Measurements from ENCODE around the gene FEN1.

Gene FEN1

GRCh38 chr11:61817471-61818202, 24.9 kb downstream of the FEN1 start:
- H3K36me3 ChIP-seq (ENCODE audit: control insufficient read depth, insufficient read depth, low read length, severe bottlenecking), result peaks cover 13% of the 10 kb centered on the region
- DNase-seq (ENCODE audit: low read depth), result peak; percentile 24
- no peaks in the 10 kb centered on the region for H3K9me3 ChIP-seq (ENCODE audit: control insufficient read depth, low read length)
- peak overlapping the region; percentile 97 for H3K4me3 ChIP-seq (ENCODE audit: low read length)
- no peaks in the 10 kb centered on the region for H3K27me3 ChIP-seq (replicated peaks; ENCODE audit: control insufficient read depth, insufficient read depth, low read length)
- peak overlapping the region; percentile 99 for H3K9ac ChIP-seq (ENCODE audit: low read length)
- peaks cover 45% of the 10 kb centered on the region for H3K4me1 ChIP-seq (ENCODE audit: control insufficient read depth, insufficient read depth, low read length)

GRCh38 chr11:61820174-61820573, 27.5 kb downstream of the FEN1 start:
- H3K36me3 ChIP-seq (ENCODE audit: control insufficient read depth, insufficient read depth, low read length, severe bottlenecking), result no peaks in the 10 kb centered on the region
- DNase-seq (ENCODE audit: low read depth), result peak; percentile 50
- no peaks in the 10 kb centered on the region for H3K27me3 ChIP-seq (replicated peaks; ENCODE audit: control insufficient read depth, insufficient read depth, low read length)
- H3K9ac ChIP-seq (ENCODE audit: low read length), result no peak overlapping the region
- H3K4me1 ChIP-seq (ENCODE audit: control insufficient read depth, insufficient read depth, low read length), result peaks cover 38% of the 10 kb centered on the region
- H3K4me3 ChIP-seq (ENCODE audit: low read length), result no peak overlapping the region
- no peaks in the 10 kb centered on the region for H3K9me3 ChIP-seq (ENCODE audit: control insufficient read depth, low read length)

- Histone ChIP-seq H3K36me3 (ENCODE audit: control insufficient read depth, insufficient read depth, low read length, severe bottlenecking) (peaks cover 3% of the 10 kb centered on the region), H3K9ac (ENCODE audit: low read length) (peak overlapping the region; percentile 98), H3K9me3 (ENCODE audit: control insufficient read depth, low read length) (no peaks in the 10 kb centered on the region), H3K4me1 (ENCODE audit: control insufficient read depth, insufficient read depth, low read length) (peaks cover 35% of the 10 kb centered on the region), H3K4me3 (ENCODE audit: low read length) (peak overlapping the region; percentile 95), H3K27me3 (replicated peaks; ENCODE audit: control insufficient read depth, insufficient read depth, low read length) (no peaks in the 10 kb centered on the region)
- DNase-seq (ENCODE audit: low read depth), result no peak
Observed at GRCh38 chr11:61826930-61827570, 34.3 kb downstream of the FEN1 start.

- peaks cover 10% of the 10 kb centered on the region for H3K36me3 ChIP-seq (ENCODE audit: control insufficient read depth, insufficient read depth, low read length, severe bottlenecking)
- H3K4me3 ChIP-seq (ENCODE audit: low read length), result peak within 1 kb of the TSS; percentile 95
Observed at GRCh38 chr11:61827571-61828378, 35.1 kb downstream of the FEN1 start, which contains the start of gene FADS2. FADS2 (plus strand) TSS chr11:61828300; CDS start chr11:61828391, 91 bp downstream.

DNA sequence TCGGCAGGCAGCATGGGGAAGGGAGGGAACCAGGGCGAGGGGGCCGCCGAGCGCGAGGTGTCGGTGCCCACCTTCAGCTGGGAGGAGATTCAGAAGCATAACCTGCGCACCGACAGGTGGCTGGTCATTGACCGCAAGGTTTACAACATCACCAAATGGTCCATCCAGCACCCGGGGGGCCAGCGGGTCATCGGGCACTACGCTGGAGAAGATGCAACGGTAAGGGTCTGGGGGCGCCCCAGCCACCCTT, 35.6 kb downstream of the FEN1 start:
- H3K27me3 ChIP-seq (replicated peaks; ENCODE audit: control insufficient read depth, insufficient read depth, low read length), result no peaks in the 10 kb centered on the region
- H3K4me1 ChIP-seq (ENCODE audit: control insufficient read depth, insufficient read depth, low read length), result peaks cover 36% of the 10 kb centered on the region
- DNase-seq (ENCODE audit: low read depth), result no peak
- no peaks in the 10 kb centered on the region for H3K9me3 ChIP-seq (ENCODE audit: control insufficient read depth, low read length)
- peak overlapping the region; percentile 95 for H3K4me3 ChIP-seq (ENCODE audit: low read length)
- H3K9ac ChIP-seq (ENCODE audit: low read length), result peak overlapping the region; percentile 98
- peaks cover 13% of the 10 kb centered on the region for H3K36me3 ChIP-seq (ENCODE audit: control insufficient read depth, insufficient read depth, low read length, severe bottlenecking)

More at GRCh38 chr11:61827571-61828378, 35.1 kb downstream of the FEN1 start, which contains the start of gene FADS2:
- Histone ChIP-seq H3K4me1 (ENCODE audit: control insufficient read depth, insufficient read depth, low read length) (peaks cover 36% of the 10 kb centered on the region), H3K9me3 (ENCODE audit: control insufficient read depth, low read length) (no peaks in the 10 kb centered on the region), H3K27me3 (replicated peaks; ENCODE audit: control insufficient read depth, insufficient read depth, low read length) (no peaks in the 10 kb centered on the region), H3K9ac (ENCODE audit: low read length) (peak within 1 kb of the TSS; percentile 98)
- peak; percentile 98 for DNase-seq (ENCODE audit: low read depth)

GRCh38 chr11:61828629-61829407, 36.1 kb downstream of the FEN1 start:
- peak; percentile 77 for DNase-seq (ENCODE audit: low read depth)
- peaks cover 18% of the 10 kb centered on the region for H3K36me3 ChIP-seq (ENCODE audit: control insufficient read depth, insufficient read depth, low read length, severe bottlenecking)
- H3K27me3 ChIP-seq (replicated peaks; ENCODE audit: control insufficient read depth, insufficient read depth, low read length), result no peaks in the 10 kb centered on the region
- H3K9me3 ChIP-seq (ENCODE audit: control insufficient read depth, low read length), result no peaks in the 10 kb centered on the region
- peaks cover 40% of the 10 kb centered on the region for H3K4me1 ChIP-seq (ENCODE audit: control insufficient read depth, insufficient read depth, low read length)
- peak overlapping the region; percentile 95 for H3K4me3 ChIP-seq (ENCODE audit: low read length)
- peak overlapping the region; percentile 98 for H3K9ac ChIP-seq (ENCODE audit: low read length)

DNA sequence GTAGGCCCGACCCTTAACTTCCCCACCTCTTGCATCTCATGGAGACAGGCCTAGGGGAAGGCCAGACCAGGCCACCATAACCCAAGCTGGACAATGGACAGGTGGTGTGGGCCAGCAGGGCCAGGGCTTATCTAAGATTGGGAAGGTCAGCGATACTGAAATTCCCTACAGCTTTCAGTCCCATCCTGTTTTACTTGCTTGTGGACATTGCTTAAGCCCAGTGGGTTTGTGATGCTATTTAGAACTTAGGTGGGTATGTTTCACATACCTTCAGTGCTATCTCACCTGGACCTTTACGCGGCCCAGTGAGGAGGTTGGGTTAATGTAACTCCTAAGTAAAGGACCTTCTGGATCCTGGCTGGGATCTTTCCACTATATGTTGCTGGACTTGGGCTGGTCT, 37.1 kb downstream of the FEN1 start:
- Histone ChIP-seq H3K4me1 (ENCODE audit: control insufficient read depth, insufficient read depth, low read length) (peaks cover 49% of the 10 kb centered on the region), H3K9me3 (ENCODE audit: control insufficient read depth, low read length) (no peaks in the 10 kb centered on the region), H3K36me3 (ENCODE audit: control insufficient read depth, insufficient read depth, low read length, severe bottlenecking) (peaks cover 20% of the 10 kb centered on the region)

GRCh38 chr11:61830237-61831105, 37.8 kb downstream of the FEN1 start:
- Histone ChIP-seq H3K9me3 (ENCODE audit: control insufficient read depth, low read length) (no peaks in the 10 kb centered on the region), H3K36me3 (ENCODE audit: control insufficient read depth, insufficient read depth, low read length, severe bottlenecking) (peaks cover 20% of the 10 kb centered on the region), H3K9ac (ENCODE audit: low read length) (peak overlapping the region; percentile 98), H3K4me1 (ENCODE audit: control insufficient read depth, insufficient read depth, low read length) (peaks cover 53% of the 10 kb centered on the region), H3K27me3 (replicated peaks; ENCODE audit: control insufficient read depth, insufficient read depth, low read length) (no peaks in the 10 kb centered on the region), H3K4me3 (ENCODE audit: low read length) (peak overlapping the region; percentile 95)
- peak; percentile 78 for DNase-seq (ENCODE audit: low read depth)

More for the DNA sequence above, 37.1 kb downstream of the FEN1 start:
- H3K9ac ChIP-seq (ENCODE audit: low read length), result peak overlapping the region; percentile 98
- no peak for DNase-seq (ENCODE audit: low read depth)
- H3K4me3 ChIP-seq (ENCODE audit: low read length), result peak overlapping the region; percentile 95
- H3K27me3 ChIP-seq (replicated peaks; ENCODE audit: control insufficient read depth, insufficient read depth, low read length), result no peaks in the 10 kb centered on the region

DNA sequence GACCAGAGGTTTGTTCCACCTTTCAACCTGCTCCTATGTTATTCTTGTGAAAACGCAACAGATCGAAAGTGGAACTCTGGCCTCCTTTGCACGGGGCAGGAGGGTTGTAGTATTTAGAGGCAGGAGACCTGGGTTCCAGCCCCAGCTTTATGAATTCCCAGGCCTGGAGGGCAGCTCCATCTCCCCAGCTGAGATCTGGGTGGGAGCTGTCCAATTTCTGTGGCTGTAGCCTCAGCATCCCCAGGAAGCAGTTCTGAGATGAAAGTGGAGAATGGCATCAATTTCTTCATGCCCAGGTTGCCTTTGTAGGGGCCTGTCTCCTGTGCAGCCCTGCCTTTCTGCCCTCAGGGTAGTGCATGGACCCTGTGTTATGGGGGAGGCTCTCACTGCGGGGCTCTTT, 39.5 kb downstream of the FEN1 start:
- Histone ChIP-seq H3K4me1 (ENCODE audit: control insufficient read depth, insufficient read depth, low read length) (peaks cover 49% of the 10 kb centered on the region), H3K9me3 (ENCODE audit: control insufficient read depth, low read length) (no peaks in the 10 kb centered on the region), H3K4me3 (ENCODE audit: low read length) (no peak overlapping the region), H3K27me3 (replicated peaks; ENCODE audit: control insufficient read depth, insufficient read depth, low read length) (no peaks in the 10 kb centered on the region), H3K9ac (ENCODE audit: low read length) (no peak overlapping the region), H3K36me3 (ENCODE audit: control insufficient read depth, insufficient read depth, low read length, severe bottlenecking) (peaks cover 24% of the 10 kb centered on the region)
- no peak for DNase-seq (ENCODE audit: low read depth)

DNA sequence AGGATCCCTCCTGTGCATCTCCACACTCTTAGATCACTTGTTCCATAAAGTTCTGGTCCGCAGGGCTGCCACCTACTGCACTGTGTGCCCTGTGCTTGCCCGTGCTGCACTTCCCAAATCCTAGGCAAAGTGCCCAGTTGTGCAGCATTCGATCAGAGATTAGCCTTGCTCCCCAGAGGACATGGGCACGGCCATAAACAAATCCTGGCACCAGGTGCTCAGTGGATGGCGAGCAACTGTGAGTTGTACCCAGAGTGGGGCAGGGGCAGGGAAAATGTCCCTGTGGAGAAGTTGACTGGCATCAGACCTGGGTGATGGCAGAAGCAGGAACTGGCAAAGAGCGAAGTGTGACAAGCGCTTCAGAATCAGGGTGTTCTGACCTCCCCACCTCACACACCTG, 40.0 kb downstream of the FEN1 start:
- no peak overlapping the region for H3K9ac ChIP-seq (ENCODE audit: low read length)
- DNase-seq (ENCODE audit: low read depth), result no peak
- no peaks in the 10 kb centered on the region for H3K27me3 ChIP-seq (replicated peaks; ENCODE audit: control insufficient read depth, insufficient read depth, low read length)
- H3K4me1 ChIP-seq (ENCODE audit: control insufficient read depth, insufficient read depth, low read length), result peaks cover 47% of the 10 kb centered on the region
- H3K36me3 ChIP-seq (ENCODE audit: control insufficient read depth, insufficient read depth, low read length, severe bottlenecking), result peaks cover 29% of the 10 kb centered on the region
- H3K9me3 ChIP-seq (ENCODE audit: control insufficient read depth, low read length), result no peaks in the 10 kb centered on the region
- H3K4me3 ChIP-seq (ENCODE audit: low read length), result no peak overlapping the region
